HepG2 (cell line): ENCODE results near the gene SIAE. TPM values are rescaled to one million over a fixed set of nuclear protein-coding genes. Genes with fewer than 3 reads are reported as not detected.
A peak's percentile ranks its signal among the peaks of the same experiment; 100 is the strongest.

Experiments used
- CENPX ChIP-seq: sonication (generic); formaldehyde crosslinking; IDR thresholded peaks from 2 replicates; pipeline ENCODE4 v1.9.0; 2021; ENCODE audit warnings: mild to moderate bottlenecking, missing genetic modification reagents, moderate library complexity
- HES4 ChIP-seq: sonication (generic); formaldehyde crosslinking; IDR thresholded peaks from 2 replicates; pipeline ENCODE4 v1.9.0; 2021; ENCODE audit warnings: mild to moderate bottlenecking, missing genetic modification reagents, borderline replicate concordance
- MXD3 ChIP-seq: IDR thresholded peaks from 2 replicates; pipeline ENCODE4 v1.6.1; 2016; ENCODE audit warnings: mild to moderate bottlenecking, missing biosample characterization, missing genetic modification reagents
- NRL ChIP-seq: sonication (generic); formaldehyde crosslinking; IDR thresholded peaks from 2 replicates; pipeline ENCODE4 v1.5.0; 2020; ENCODE audit warnings: missing genetic modification reagents, mild to moderate bottlenecking, moderate library complexity, borderline replicate concordance
- THYN1 ChIP-seq: sonication (generic); formaldehyde crosslinking; IDR thresholded peaks from 2 replicates; pipeline ENCODE4 v1.8.1; 2023; ENCODE audit warnings: low read depth, mild to moderate bottlenecking, moderate library complexity, missing genetic modification reagents, borderline replicate concordance
- ZFX ChIP-seq: sonication (generic); formaldehyde crosslinking; IDR thresholded peaks from 2 replicates; pipeline ENCODE4 v1.4.0; 2020; ENCODE audit warnings: mild to moderate bottlenecking, low read depth, missing genetic modification reagents, moderate library complexity
- ZNF362 ChIP-seq: sonication (generic); formaldehyde crosslinking; IDR thresholded peaks from 2 replicates; pipeline ENCODE4 v1.4.0; 2020; ENCODE audit warnings: missing genetic modification reagents, mild to moderate bottlenecking, borderline replicate concordance
- ZNF513 ChIP-seq: sonication (generic); formaldehyde crosslinking; conservative IDR thresholded peaks from 2 replicates; pipeline ENCODE4 v1.5.0; 2020; ENCODE audit warnings: missing genetic modification reagents
- ZNF639 ChIP-seq: conservative IDR thresholded peaks from 2 replicates; pipeline ENCODE4 v1.6.1; 2018; ENCODE audit warnings: missing genetic modification reagents
- polyA plus RNA-seq, 8 experiments: library from polyadenylated mRNA; depleted of rRNA in 3 of 8; stranded (reverse) in 7 of 8; unstranded in 1 of 8; fragments of >200 nt; fragmentation: Illumina TruSeq in 4 of 8; extraction: Trizol in 4 of 8; gene quantifications; 2 replicates each; pipeline versions ENCODE4 v1.2.1 to v1.2.3, GENCODE V29; 2011 to 2016; ENCODE audit warnings: low read depth in 4 of 8, missing spikeins in 1 of 8, mixed read lengths in 1 of 8; ENCODE audit not compliant: insufficient read depth in 1 of 8
- total RNA-seq, 5 experiments: library from RNA; depleted of rRNA; stranded (reverse); fragments of >200 nt; fragmentation: Illumina TruSeq; extraction: Trizol; gene quantifications; 2 replicates each; pipeline ENCODE4 v1.2.3, GENCODE V29; 2016; ENCODE audit warnings: low read depth in 1 of 5
- TF ChIP-seq, protein P1 (sequence below): sonication (generic); formaldehyde crosslinking; IDR thresholded peaks from 2 replicates; pipeline ENCODE4 v1.4.0; 2020; ENCODE audit warnings: missing genetic modification reagents
- TF ChIP-seq, protein P2 (sequence below): sonication (generic); formaldehyde crosslinking; IDR thresholded peaks from 2 replicates; pipeline ENCODE4 v1.5.1; 2020; ENCODE audit warnings: mild to moderate bottlenecking, missing genetic modification reagents, moderate library complexity

The SIAE gene
- total and polyA plus RNA-seq, 2 of the 13 experiments (the other 11 are each of a cell fraction or from before 2014, with no cell fraction given): 7.0 to 22.4 TPM

DNA sequence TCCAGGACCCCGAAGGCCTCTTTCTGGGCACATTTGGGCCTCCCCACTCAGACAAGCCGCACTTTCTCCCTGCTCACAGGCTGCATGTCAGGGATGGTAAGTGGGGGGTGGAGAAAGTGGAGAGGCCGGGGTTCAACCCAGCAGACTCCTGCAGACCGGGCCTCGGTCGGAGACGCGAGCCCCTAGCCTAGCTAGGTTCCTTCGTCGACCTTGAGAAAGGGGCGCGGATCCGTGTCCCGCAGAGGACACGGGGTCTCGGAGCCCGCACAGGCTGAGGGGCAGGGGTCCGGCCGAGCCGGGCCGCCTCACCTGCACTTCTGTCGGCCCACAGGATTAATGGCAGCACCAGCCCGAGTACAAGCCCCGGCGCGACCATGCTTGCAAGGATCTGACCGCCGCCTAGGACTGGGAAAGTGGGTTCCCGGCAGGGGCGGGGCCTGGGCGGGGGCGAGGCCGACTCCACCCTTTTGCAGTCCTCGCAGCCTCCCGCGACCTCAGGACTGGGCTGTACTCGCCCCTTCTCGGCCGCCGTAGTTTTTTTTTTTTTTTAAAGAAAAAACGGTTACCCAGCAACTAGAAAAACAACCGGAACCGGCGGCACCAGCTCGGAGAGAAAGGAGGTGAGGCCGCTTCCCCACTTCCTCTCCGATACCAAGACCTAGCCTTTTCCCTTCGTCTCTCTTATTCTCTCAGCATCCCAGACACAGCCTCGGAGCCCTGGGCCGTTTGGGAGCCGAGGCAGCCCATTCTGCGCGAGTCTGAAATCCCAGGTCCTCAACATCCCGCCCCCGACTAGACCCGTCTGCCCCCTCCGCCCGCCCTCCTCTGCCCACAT, at the start of gene SIAE, which contains the start of gene SPA17 (continued):
- TF ChIP-seq, protein P1, sequence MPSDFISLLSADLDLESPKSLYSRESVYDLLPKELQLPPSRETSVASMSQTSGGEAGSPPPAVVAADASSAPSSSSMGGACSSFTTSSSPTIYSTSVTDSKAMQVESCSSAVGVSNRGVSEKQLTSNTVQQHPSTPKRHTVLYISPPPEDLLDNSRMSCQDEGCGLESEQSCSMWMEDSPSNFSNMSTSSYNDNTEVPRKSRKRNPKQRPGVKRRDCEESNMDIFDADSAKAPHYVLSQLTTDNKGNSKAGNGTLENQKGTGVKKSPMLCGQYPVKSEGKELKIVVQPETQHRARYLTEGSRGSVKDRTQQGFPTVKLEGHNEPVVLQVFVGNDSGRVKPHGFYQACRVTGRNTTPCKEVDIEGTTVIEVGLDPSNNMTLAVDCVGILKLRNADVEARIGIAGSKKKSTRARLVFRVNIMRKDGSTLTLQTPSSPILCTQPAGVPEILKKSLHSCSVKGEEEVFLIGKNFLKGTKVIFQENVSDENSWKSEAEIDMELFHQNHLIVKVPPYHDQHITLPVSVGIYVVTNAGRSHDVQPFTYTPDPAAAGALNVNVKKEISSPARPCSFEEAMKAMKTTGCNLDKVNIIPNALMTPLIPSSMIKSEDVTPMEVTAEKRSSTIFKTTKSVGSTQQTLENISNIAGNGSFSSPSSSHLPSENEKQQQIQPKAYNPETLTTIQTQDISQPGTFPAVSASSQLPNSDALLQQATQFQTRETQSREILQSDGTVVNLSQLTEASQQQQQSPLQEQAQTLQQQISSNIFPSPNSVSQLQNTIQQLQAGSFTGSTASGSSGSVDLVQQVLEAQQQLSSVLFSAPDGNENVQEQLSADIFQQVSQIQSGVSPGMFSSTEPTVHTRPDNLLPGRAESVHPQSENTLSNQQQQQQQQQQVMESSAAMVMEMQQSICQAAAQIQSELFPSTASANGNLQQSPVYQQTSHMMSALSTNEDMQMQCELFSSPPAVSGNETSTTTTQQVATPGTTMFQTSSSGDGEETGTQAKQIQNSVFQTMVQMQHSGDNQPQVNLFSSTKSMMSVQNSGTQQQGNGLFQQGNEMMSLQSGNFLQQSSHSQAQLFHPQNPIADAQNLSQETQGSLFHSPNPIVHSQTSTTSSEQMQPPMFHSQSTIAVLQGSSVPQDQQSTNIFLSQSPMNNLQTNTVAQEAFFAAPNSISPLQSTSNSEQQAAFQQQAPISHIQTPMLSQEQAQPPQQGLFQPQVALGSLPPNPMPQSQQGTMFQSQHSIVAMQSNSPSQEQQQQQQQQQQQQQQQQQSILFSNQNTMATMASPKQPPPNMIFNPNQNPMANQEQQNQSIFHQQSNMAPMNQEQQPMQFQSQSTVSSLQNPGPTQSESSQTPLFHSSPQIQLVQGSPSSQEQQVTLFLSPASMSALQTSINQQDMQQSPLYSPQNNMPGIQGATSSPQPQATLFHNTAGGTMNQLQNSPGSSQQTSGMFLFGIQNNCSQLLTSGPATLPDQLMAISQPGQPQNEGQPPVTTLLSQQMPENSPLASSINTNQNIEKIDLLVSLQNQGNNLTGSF (CRISPR knock-in tag): no peak
- TF ChIP-seq ZNF639 (CRISPR knock-in tag) (0 out of 2 replicates have a peak, but pooled peaks have one; percentile 24), THYN1 (CRISPR knock-in tag) (no peak), ZNF513 (CRISPR knock-in tag) (no peak), MXD3 (CRISPR knock-in tag) (peak; percentile 51; the same call in 1 of the 2 replicates), ZFX (CRISPR knock-in tag) (peak; percentile 84), HES4 (peak; percentile 65; the same call in 1 of the 2 replicates), CENPX (CRISPR knock-in tag) (no peak), NRL (CRISPR knock-in tag) (peak; percentile 68; the same call in 1 of the 2 replicates), ZNF362 (CRISPR knock-in tag) (peak; percentile 99)
- TF ChIP-seq, protein P2, sequence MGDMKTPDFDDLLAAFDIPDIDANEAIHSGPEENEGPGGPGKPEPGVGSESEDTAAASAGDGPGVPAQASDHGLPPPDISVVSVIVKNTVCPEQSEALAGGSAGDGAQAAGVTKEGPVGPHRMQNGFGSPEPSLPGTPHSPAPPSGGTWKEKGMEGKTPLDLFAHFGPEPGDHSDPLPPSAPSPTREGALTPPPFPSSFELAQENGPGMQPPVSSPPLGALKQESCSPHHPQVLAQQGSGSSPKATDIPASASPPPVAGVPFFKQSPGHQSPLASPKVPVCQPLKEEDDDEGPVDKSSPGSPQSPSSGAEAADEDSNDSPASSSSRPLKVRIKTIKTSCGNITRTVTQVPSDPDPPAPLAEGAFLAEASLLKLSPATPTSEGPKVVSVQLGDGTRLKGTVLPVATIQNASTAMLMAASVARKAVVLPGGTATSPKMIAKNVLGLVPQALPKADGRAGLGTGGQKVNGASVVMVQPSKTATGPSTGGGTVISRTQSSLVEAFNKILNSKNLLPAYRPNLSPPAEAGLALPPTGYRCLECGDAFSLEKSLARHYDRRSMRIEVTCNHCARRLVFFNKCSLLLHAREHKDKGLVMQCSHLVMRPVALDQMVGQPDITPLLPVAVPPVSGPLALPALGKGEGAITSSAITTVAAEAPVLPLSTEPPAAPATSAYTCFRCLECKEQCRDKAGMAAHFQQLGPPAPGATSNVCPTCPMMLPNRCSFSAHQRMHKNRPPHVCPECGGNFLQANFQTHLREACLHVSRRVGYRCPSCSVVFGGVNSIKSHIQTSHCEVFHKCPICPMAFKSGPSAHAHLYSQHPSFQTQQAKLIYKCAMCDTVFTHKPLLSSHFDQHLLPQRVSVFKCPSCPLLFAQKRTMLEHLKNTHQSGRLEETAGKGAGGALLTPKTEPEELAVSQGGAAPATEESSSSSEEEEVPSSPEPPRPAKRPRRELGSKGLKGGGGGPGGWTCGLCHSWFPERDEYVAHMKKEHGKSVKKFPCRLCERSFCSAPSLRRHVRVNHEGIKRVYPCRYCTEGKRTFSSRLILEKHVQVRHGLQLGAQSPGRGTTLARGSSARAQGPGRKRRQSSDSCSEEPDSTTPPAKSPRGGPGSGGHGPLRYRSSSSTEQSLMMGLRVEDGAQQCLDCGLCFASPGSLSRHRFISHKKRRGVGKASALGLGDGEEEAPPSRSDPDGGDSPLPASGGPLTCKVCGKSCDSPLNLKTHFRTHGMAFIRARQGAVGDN: peak; percentile 76
